ENCODE measurements around the gene KANSL1L.

KANSL1L gene

GRCh38 chr2:210063306-210063705 is 107.9 kb downstream of the KANSL1L start:
- no peak for DNase-seq

GRCh38 chr2:210055825-210056224 is 115.4 kb downstream of the KANSL1L start:
- no peak for DNase-seq

- DNase-seq, result no peak
Observed at GRCh38 chr2:210054696-210055095, 116.5 kb downstream of the KANSL1L start.

GRCh38 chr2:210050885-210051284 is 120.3 kb downstream of the KANSL1L start:
- no peak for DNase-seq

GRCh38 chr2:210049831-210050230 is 121.4 kb downstream of the KANSL1L start:
- DNase-seq, result no peak

- no peak for DNase-seq
Observed at GRCh38 chr2:210046851-210047500, 124.2 kb downstream of the KANSL1L start.

GRCh38 chr2:210038078-210038477 is 133.1 kb downstream of the KANSL1L start:
- no peak for DNase-seq

- no peak for DNase-seq
Observed at GRCh38 chr2:210035679-210036078, 135.5 kb downstream of the KANSL1L start.

- DNase-seq, result no peak
Observed at GRCh38 chr2:210034087-210034683, 137.0 kb downstream of the KANSL1L start.

- no peak for DNase-seq
Observed at GRCh38 chr2:210028178-210028577, 143.0 kb downstream of the KANSL1L start.

- DNase-seq, result no peak
Observed at GRCh38 chr2:210027608-210028007, 143.6 kb downstream of the KANSL1L start.

GRCh38 chr2:210022824-210023223 is 148.4 kb downstream of the KANSL1L start:
- no peak for DNase-seq

GRCh38 chr2:210020138-210020537 is 151.1 kb downstream of the KANSL1L start:
- no peak for DNase-seq

- DNase-seq, result no peak
Observed at GRCh38 chr2:210009896-210010295, 161.3 kb downstream of the KANSL1L start.

- no peak for DNase-seq
Observed at GRCh38 chr2:210009126-210009525, 162.1 kb downstream of the KANSL1L start.

GRCh38 chr2:210007895-210008294 is 163.3 kb downstream of the KANSL1L start:
- DNase-seq, result no peak

GRCh38 chr2:210004881-210005280 is 166.3 kb downstream of the KANSL1L start:
- DNase-seq, result no peak

GRCh38 chr2:210003359-210003758 is 167.8 kb downstream of the KANSL1L start:
- DNase-seq, result no peak

GRCh38 chr2:210002158-210003157 is 168.8 kb downstream of the KANSL1L start, which contains the start of gene RPE:
TSS of gene RPE (plus strand) at chr2:210002638. CDS start at chr2:210002662, 24 bp downstream.
- peak; percentile 99 for DNase-seq

- no peak for DNase-seq
Observed at GRCh38 chr2:210000464-210001324, 170.5 kb downstream of the KANSL1L start.

- no peak for DNase-seq
Observed at GRCh38 chr2:209998596-209998995, 172.6 kb downstream of the KANSL1L start.

- DNase-seq, result no peak
Observed at GRCh38 chr2:209993968-209994367, 177.2 kb downstream of the KANSL1L start.

All from activated CD4-positive, alpha-beta T cell treated with anti-CD3 and anti-CD28 coated beads for 48 hours (primary cell).